GM12878 (cell line): Measurements from ENCODE around the gene STK16. TPM values are rescaled to one million over a fixed set of nuclear protein-coding genes. Genes with fewer than 3 reads are reported as not detected.

Experiments
- ASH2L ChIP-seq: fragments of 300-600, 200-600 bp; sonication (generic); IDR thresholded peaks from 2 replicates; pipeline ENCODE4 v1.6.1; 2017; ENCODE audit warnings: low read depth, mild to moderate bottlenecking, borderline replicate concordance
- DPF2 ChIP-seq: fragments of 450-650 bp; IDR thresholded peaks from 2 replicates; pipeline ENCODE4 v1.6.1; 2017; ENCODE audit warnings: mild to moderate bottlenecking
- FOXK2 ChIP-seq: fragments of 450-650 bp; IDR thresholded peaks from 2 replicates; pipeline ENCODE4 v1.6.1; 2017; ENCODE audit warnings: mild to moderate bottlenecking, moderate library complexity
- GABPA ChIP-seq: IDR thresholded peaks from 2 replicates; pipeline ENCODE4 v1.6.1; 2014; ENCODE audit warnings: antibody characterized with exemption, low read depth, mild to moderate bottlenecking, inconsistent platforms
- HCFC1 ChIP-seq: fragments of 150-350 bp; IDR thresholded peaks from 2 replicates; pipeline ENCODE4 v1.6.1; 2014; ENCODE audit warnings: low read length
- IKZF1 ChIP-seq: fragments of 450-650 bp; conservative IDR thresholded peaks from 2 replicates; pipeline ENCODE4 v1.6.1; 2017; ENCODE audit warnings: antibody characterized with exemption, mild to moderate bottlenecking
- IRF4 ChIP-seq: IDR thresholded peaks from 2 replicates; pipeline ENCODE4 v1.6.1; 2011; ENCODE audit warnings: low read depth, low read length
- JUNB ChIP-seq: IDR thresholded peaks from 2 replicates; pipeline ENCODE4 v1.6.1; 2016; ENCODE audit warnings: antibody characterized with exemption, mild to moderate bottlenecking
- KLF5 ChIP-seq: fragments of 450-650 bp; IDR thresholded peaks from 2 replicates; pipeline ENCODE4 v1.6.1; 2014; ENCODE audit warnings: mild to moderate bottlenecking; ENCODE audit not compliant: partially characterized antibody
- MYB ChIP-seq: fragments of 150-350 bp; IDR thresholded peaks from 2 replicates; pipeline ENCODE4 v1.6.1; 2014; ENCODE audit warnings: mild to moderate bottlenecking, low read depth, low read length, borderline replicate concordance
- NFYA ChIP-seq: IDR thresholded peaks from 2 replicates; pipeline ENCODE4 v1.6.1; 2011; ENCODE audit warnings: low read depth, mild to moderate bottlenecking, low read length, improper control_type of control experiment, borderline replicate concordance
- RCOR1 ChIP-seq: conservative IDR thresholded peaks from 2 replicates; pipeline ENCODE4 v1.6.1; 2012; ENCODE audit warnings: low read depth, low read length, improper control_type of control experiment
- SREBF2 ChIP-seq: IDR thresholded peaks from 2 replicates; pipeline ENCODE4 v1.6.1; 2012; ENCODE audit warnings: mild to moderate bottlenecking, low read length
- SUZ12 ChIP-seq: fragments of 200-600 bp; sonication (generic); IDR thresholded peaks from one replicate; pipeline ENCODE4 v1.6.1; 2018; ENCODE audit warnings: antibody characterized with exemption, mild to moderate bottlenecking; ENCODE audit not compliant: unreplicated experiment
- TCF12 ChIP-seq: IDR thresholded peaks from 2 replicates; pipeline ENCODE4 v1.6.1; 2011; ENCODE audit warnings: low read depth, mild to moderate bottlenecking, low read length
- TCF3 ChIP-seq: IDR thresholded peaks from 2 replicates; pipeline ENCODE4 v1.6.1; 2012; ENCODE audit warnings: low read depth, mild to moderate bottlenecking, low read length, borderline replicate concordance; ENCODE audit not compliant: insufficient read depth
- ZNF217 ChIP-seq: fragments of 450-650 bp; IDR thresholded peaks from 2 replicates; pipeline ENCODE4 v1.6.1; 2017; ENCODE audit warnings: antibody characterized with exemption, mild to moderate bottlenecking
- polyA plus RNA-seq, 11 experiments: library from polyadenylated mRNA; depleted of rRNA in 4 of 11; unstranded in 6 of 11; stranded (reverse) in 5 of 11; fragments of >200 nt; fragmentation: Nextera tagmentation in 4 of 11; fragmentation: Illumina TruSeq in 1 of 11; extraction: Ambion mirVana in 4 of 11; extraction: Trizol in 1 of 11; gene quantifications; 1 replicate in 1 of 11; 2 replicates in 10 of 11; pipeline versions ENCODE4 v1.2.1 to v1.2.3, GENCODE V29; 2011 to 2016; ENCODE audit warnings: inconsistent platforms in 2 of 11, missing spikeins in 2 of 11, low read depth in 1 of 11
- total RNA-seq, 4 experiments: library from RNA; depleted of rRNA in 3 of 4; stranded (reverse); fragments of >200 nt in 3 of 4; fragmentation: Illumina TruSeq in 1 of 4; extraction: Trizol in 1 of 4; gene quantifications; 2 replicates each; pipeline versions ENCODE4 v1.2.1 to v1.2.3, GENCODE V29; 2013 to 2021
- TF ChIP-seq, protein P1 (sequence below): fragments of 450-650 bp; IDR thresholded peaks from 2 replicates; pipeline ENCODE4 v1.6.1; 2017; ENCODE audit warnings: antibody characterized with exemption, mild to moderate bottlenecking, moderate library complexity
- TF ChIP-seq, protein P2 (sequence below): IDR thresholded peaks from 2 replicates; pipeline ENCODE4 v1.6.1; 2011; ENCODE audit warnings: low read depth, mild to moderate bottlenecking, low read length, moderate library complexity, borderline replicate concordance; ENCODE audit errors: extremely low read depth
- TF ChIP-seq, protein P3 (sequence below): fragments of 450-650 bp; IDR thresholded peaks from 2 replicates; pipeline ENCODE4 v1.6.1; 2018; ENCODE audit warnings: borderline replicate concordance, mild to moderate bottlenecking; ENCODE audit not compliant: partially characterized antibody
- TF ChIP-seq, protein P4 (sequence below): fragments of 450-650 bp; IDR thresholded peaks from 2 replicates; pipeline ENCODE4 v1.6.1; 2018; ENCODE audit warnings: mild to moderate bottlenecking, low read depth, moderate library complexity; ENCODE audit not compliant: partially characterized antibody

Gene STK16
- total and polyA plus RNA-seq, 10 of the 15 experiments (the other 5 are each of a cell fraction or from before 2014, with no cell fraction given), result 4.3 to 50.1 (median 17.9) TPM

DNA sequence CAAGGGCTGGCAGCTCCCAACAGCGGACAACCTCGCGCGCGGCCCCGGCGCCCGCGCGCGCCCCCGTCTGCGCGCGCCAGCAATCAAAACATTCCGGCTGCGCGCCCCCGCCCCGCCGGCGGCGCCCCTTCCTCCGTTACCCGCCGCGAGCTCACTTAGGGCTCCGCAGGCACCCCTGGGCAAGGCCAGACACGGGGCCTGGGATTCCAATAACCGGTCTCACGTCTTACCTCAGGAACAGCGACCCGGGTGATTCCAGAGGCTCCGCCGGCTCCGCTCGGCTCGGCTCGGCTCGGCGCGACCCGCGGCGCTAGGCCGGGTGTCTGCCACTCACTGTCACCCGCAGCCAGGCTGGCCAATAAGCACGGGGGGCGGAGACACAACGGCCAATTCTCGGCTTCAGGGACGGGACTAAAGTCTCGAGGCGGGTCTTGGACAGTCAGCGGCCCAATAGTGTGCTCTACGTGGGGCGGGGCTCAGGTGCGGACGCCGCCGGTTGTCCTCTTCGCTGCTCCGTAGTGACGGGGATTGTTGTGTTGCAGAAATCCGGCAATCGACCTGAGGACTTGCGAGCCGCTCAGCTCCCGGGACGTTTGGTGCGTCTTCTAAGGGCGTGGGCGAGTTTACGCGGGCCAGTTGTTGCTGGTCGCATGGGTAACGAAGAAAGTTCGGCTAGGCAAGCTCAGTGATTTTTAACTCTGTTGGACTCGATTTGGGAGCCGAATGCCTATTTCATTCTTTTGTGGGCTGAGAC, 15.8 kb upstream of the STK16 start, which contains the start of the genes ANKZF1 and ATG9A (continued):
- TF ChIP-seq IRF4 (no peak), SUZ12 (no peak), IKZF1 (peak; percentile 63), JUNB (no peak), ASH2L (no peak), HCFC1 (peak; percentile 40; the same call in 1 of the 2 replicates), GABPA (no peak), DPF2 (peak; percentile 100), FOXK2 (peak; percentile 78), RCOR1 (no peak), ZNF217 (no peak), TCF12 (no peak), TCF3 (no peak), KLF5 (peak; percentile 51), NFYA (peak; percentile 66), SREBF2 (no peak), MYB (no peak)
- TF ChIP-seq, protein P1, sequence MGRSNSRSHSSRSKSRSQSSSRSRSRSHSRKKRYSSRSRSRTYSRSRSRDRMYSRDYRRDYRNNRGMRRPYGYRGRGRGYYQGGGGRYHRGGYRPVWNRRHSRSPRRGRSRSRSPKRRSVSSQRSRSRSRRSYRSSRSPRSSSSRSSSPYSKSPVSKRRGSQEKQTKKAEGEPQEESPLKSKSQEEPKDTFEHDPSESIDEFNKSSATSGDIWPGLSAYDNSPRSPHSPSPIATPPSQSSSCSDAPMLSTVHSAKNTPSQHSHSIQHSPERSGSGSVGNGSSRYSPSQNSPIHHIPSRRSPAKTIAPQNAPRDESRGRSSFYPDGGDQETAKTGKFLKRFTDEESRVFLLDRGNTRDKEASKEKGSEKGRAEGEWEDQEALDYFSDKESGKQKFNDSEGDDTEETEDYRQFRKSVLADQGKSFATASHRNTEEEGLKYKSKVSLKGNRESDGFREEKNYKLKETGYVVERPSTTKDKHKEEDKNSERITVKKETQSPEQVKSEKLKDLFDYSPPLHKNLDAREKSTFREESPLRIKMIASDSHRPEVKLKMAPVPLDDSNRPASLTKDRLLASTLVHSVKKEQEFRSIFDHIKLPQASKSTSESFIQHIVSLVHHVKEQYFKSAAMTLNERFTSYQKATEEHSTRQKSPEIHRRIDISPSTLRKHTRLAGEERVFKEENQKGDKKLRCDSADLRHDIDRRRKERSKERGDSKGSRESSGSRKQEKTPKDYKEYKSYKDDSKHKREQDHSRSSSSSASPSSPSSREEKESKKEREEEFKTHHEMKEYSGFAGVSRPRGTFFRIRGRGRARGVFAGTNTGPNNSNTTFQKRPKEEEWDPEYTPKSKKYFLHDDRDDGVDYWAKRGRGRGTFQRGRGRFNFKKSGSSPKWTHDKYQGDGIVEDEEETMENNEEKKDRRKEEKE, result no peak
- TF ChIP-seq, protein P2, sequence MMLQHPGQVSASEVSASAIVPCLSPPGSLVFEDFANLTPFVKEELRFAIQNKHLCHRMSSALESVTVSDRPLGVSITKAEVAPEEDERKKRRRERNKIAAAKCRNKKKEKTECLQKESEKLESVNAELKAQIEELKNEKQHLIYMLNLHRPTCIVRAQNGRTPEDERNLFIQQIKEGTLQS, result no peak
- TF ChIP-seq, protein P3, sequence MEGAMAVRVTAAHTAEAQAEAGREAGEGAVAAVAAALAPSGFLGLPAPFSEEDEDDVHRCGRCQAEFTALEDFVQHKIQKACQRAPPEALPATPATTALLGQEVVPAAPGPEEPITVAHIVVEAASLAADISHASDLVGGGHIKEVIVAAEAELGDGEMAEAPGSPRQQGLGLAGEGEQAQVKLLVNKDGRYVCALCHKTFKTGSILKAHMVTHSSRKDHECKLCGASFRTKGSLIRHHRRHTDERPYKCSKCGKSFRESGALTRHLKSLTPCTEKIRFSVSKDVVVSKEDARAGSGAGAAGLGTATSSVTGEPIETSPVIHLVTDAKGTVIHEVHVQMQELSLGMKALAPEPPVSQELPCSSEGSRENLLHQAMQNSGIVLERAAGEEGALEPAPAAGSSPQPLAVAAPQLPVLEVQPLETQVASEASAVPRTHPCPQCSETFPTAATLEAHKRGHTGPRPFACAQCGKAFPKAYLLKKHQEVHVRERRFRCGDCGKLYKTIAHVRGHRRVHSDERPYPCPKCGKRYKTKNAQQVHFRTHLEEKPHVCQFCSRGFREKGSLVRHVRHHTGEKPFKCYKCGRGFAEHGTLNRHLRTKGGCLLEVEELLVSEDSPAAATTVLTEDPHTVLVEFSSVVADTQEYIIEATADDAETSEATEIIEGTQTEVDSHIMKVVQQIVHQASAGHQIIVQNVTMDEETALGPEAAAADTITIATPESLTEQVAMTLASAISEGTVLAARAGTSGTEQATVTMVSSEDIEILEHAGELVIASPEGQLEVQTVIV, result no peak
- TF ChIP-seq, protein P4, sequence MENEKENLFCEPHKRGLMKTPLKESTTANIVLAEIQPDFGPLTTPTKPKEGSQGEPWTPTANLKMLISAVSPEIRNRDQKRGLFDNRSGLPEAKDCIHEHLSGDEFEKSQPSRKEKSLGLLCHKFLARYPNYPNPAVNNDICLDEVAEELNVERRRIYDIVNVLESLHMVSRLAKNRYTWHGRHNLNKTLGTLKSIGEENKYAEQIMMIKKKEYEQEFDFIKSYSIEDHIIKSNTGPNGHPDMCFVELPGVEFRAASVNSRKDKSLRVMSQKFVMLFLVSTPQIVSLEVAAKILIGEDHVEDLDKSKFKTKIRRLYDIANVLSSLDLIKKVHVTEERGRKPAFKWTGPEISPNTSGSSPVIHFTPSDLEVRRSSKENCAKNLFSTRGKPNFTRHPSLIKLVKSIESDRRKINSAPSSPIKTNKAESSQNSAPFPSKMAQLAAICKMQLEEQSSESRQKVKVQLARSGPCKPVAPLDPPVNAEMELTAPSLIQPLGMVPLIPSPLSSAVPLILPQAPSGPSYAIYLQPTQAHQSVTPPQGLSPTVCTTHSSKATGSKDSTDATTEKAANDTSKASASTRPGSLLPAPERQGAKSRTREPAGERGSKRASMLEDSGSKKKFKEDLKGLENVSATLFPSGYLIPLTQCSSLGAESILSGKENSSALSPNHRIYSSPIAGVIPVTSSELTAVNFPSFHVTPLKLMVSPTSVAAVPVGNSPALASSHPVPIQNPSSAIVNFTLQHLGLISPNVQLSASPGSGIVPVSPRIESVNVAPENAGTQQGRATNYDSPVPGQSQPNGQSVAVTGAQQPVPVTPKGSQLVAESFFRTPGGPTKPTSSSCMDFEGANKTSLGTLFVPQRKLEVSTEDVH, result no peak
